ENCODE data around the gene VAV2. TPM values are rescaled to one million over a fixed set of nuclear protein-coding genes. Genes with fewer than 3 reads are reported as not detected.

Gene VAV2
- total and polyA plus RNA-seq, 2 of the 4 experiments (the other 2 are of a cell fraction), result 10.8 to 13.4 TPM

GRCh38 chr9:133788819-133789717 is 203.1 kb downstream of the VAV2 start (continued):
- TF ChIP-seq CTCF (conservative IDR thresholded peaks at IDR 0.05; ENCODE audit: low read depth, low read length), result no peak
